Right forelimb (tissue), 1 donor: Measurements from ENCODE around the gene FBXL14.
A peak's percentile ranks its signal among the peaks of the same experiment; 100 is the strongest.
"Not testable (repeated sequence)": the region's sequence is repeated elsewhere in the genome, so short reads cannot be mapped to it uniquely, and the experiment has no call there.

ENCODE experiments used
- DNase-seq: peaks from one replicate; pipeline ENCODE4 v3.0.0-alpha.2; 2018

FBXL14 gene

GRCh38 chr12:1619159-1619558, 24.8 kb upstream of the FBXL14 start:
- no peak for DNase-seq

- DNase-seq = no peak
Measured at GRCh38 chr12:1618489-1618888, 24.1 kb upstream of the FBXL14 start.

- no peak for DNase-seq
Measured at GRCh38 chr12:1616233-1617066, 22.1 kb upstream of the FBXL14 start.

GRCh38 chr12:1614360-1614759, 20.0 kb upstream of the FBXL14 start:
- no peak for DNase-seq

- no peak for DNase-seq
Measured at GRCh38 chr12:1613860-1614259, 19.5 kb upstream of the FBXL14 start.

GRCh38 chr12:1611803-1612572, 17.6 kb upstream of the FBXL14 start:
- DNase-seq = no peak

GRCh38 chr12:1610072-1610643, 15.8 kb upstream of the FBXL14 start:
- DNase-seq = no peak

- no peak for DNase-seq
Measured at GRCh38 chr12:1608713-1609119, 14.3 kb upstream of the FBXL14 start.

- DNase-seq = no peak
Measured at GRCh38 chr12:1607940-1608712, 13.7 kb upstream of the FBXL14 start.

GRCh38 chr12:1606021-1606622, 11.7 kb upstream of the FBXL14 start:
- DNase-seq = no peak

- DNase-seq = peak; percentile 80
Measured at GRCh38 chr12:1605129-1606020, 11.0 kb upstream of the FBXL14 start.

- no peak for DNase-seq
Measured at GRCh38 chr12:1604464-1604863, 10.1 kb upstream of the FBXL14 start.

GRCh38 chr12:1603269-1603993, 9.1 kb upstream of the FBXL14 start:
- DNase-seq = no peak

GRCh38 chr12:1602706-1603105, 8.3 kb upstream of the FBXL14 start:
- DNase-seq = not testable (repeated sequence)

GRCh38 chr12:1598757-1599156, 4.4 kb upstream of the FBXL14 start:
- DNase-seq = no peak

GRCh38 chr12:1595690-1596347, 1.4 kb upstream of the FBXL14 start:
- DNase-seq = no peak

GRCh38 chr12:1595026-1595561, 713 bp upstream of the FBXL14 start:
- no peak for DNase-seq

GRCh38 chr12:1594006-1594260, 448 bp downstream of the FBXL14 start:
- no peak for DNase-seq

- DNase-seq = no peak
Measured at GRCh38 chr12:1593174-1594005, 991 bp downstream of the FBXL14 start.
